Adrenal gland (tissue), 12 donors: ENCODE measurements around the gene PXYLP1. TPM values are rescaled to one million over a fixed set of nuclear protein-coding genes. Genes with fewer than 3 reads are reported as not detected.

Source experiments
- DNase-seq, 7 donors: peaks; one replicate each; pipeline ENCODE4 v3.0.0-alpha.2; 2019 to 2020
- H3K27ac ChIP-seq, 5 donors: fragments of 200-600 bp; sonication (generic) in 4 of 5; 1 replicate in 3 of 5; 2 replicates in 2 of 5; pipeline versions ENCODE4 v1.5.1 to v1.8.0; 2016 to 2020; ENCODE audit warnings: mild to moderate bottlenecking in 1 of 5
- H3K27me3 ChIP-seq: fragments of 200-600 bp; 2 replicates; pipeline ENCODE4 v1.8.0; 2021
- H3K36me3 ChIP-seq, 2 donors: fragments of 200-600 bp; replicated peaks in 1 of 2; 1 replicate in 1 of 2; 2 replicates in 1 of 2; pipeline versions ENCODE4 v1.5.1 to v1.8.0; 2018 to 2022
- H3K4me1 ChIP-seq, 2 donors: fragments of 200-600 bp; replicated peaks in 1 of 2; 1 replicate in 1 of 2; 2 replicates in 1 of 2; pipeline versions ENCODE4 v1.5.1 to v1.8.0; 2018 to 2021
- H3K4me3 ChIP-seq, 4 donors: fragments of 200-600 bp; sonication (generic) in 3 of 4; one replicate each; pipeline ENCODE4 v1.5.1; 2016 to 2018
- H3K9me3 ChIP-seq, 3 donors: fragments of 200-600 bp; sonication (generic) in 1 of 3; replicated peaks in 1 of 3; 1 replicate in 2 of 3; 2 replicates in 1 of 3; pipeline versions ENCODE4 v1.5.1 to v1.8.0; 2016 to 2021
- CTCF ChIP-seq, 6 experiments: fragments of 450-650 bp in 4 of 6; fragments of 200-600 bp in 2 of 6; sonication (generic) in 1 of 6; IDR thresholded peaks; 1 replicate in 5 of 6; 2 replicates in 1 of 6; pipeline versions ENCODE4 v1.5.1 to v1.8.0; 2016 to 2021; ENCODE audit warnings: antibody characterized with exemption in 6 of 6, mild to moderate bottlenecking in 2 of 6, moderate library complexity in 1 of 6
- POLR2A ChIP-seq, 2 donors: fragments of 450-650 bp; IDR thresholded peaks; one replicate each; pipeline ENCODE4 v1.6.1; 2017; ENCODE audit warnings: antibody characterized with exemption in 2 of 2, mild to moderate bottlenecking in 2 of 2, moderate library complexity in 1 of 2
- WGBS, 4 donors: extraction: QIAGEN DNeasy Blood & Tissue Kit in 2 of 4; methylation state at CpG; one replicate each; pipeline versions ENCODE4 v1.1.5 to v1.1.7; 2013 to 2017; 5-methylcytosine and 5-hydroxymethylcytosine counted together
- intact Hi-C, 2 donors: fragments of 100-400 bp; cut with DNase I; formaldehyde crosslinking; loops; one replicate each; pipeline versions ENCODE4 v1.14.1 to v1.15.0; 2022 to 2023
- polyA plus RNA-seq, 3 donors: library from polyadenylated mRNA; stranded (reverse); fragments of 200-250 nt in 2 of 3; fragments of 350-450 nt in 1 of 3; fragmentation: Illumina TruSeq in 1 of 3; extraction: RNeasy Lipid Tissue Mini Kit (QIAGEN cat#74804) in 1 of 3; gene quantifications; one replicate each; pipeline ENCODE4 v1.2.3, GENCODE V29; 2013 to 2014
- total RNA-seq, 9 donors: library from RNA; depleted of rRNA in 4 of 9; stranded (reverse); fragments of >200 nt in 4 of 9; fragments of 120-200 nt in 1 of 9; fragmentation: NEBNext Ultra II Directional in 1 of 9; extraction: Animal tissue kit (Norgen Biotek cat#: 25700) in 1 of 9; gene quantifications; one replicate each; pipeline versions ENCODE4 v1.1.0 to v1.2.4, GENCODE V29; 2013 to 2023
- donor health status: healthy with polysubstance abuse.
- donor health status: Bipolar disorder and iron deficiency.
- donor health status: DM: yes; HTN: yes; CAD: no.
- donor health status: DM: no; HTN: no; CAD: no.
- donor health status: DM: no; HTN: no; CAD: no.
- donor health status: DM: yes; HTN: yes; CAD: no.

The PXYLP1 gene
- total and polyA plus RNA-seq, 12 donors = 5.5 to 22.7 (median 8.1) TPM

- intact Hi-C loops = loop anchor here in 1 of 2 donors (5.0 kb wide), 1 partner anchor 48 kb away; the partner anchor contains the start of gene PXYLP1
- Histone ChIP-seq H3K27ac (no peak overlapping the region), H3K4me1 (peaks cover 0 to 4% of the 10 kb centered on the region in 2 donors), H3K36me3 (no peaks in the 10 kb centered on the region), H3K27me3 (no peaks in the 10 kb centered on the region), H3K4me3 (no peak overlapping the region), H3K9me3 (no peaks in the 10 kb centered on the region)
- WGBS, 4 donors = 73 to 82% (median 81%) methylated on average over 5 of the region's 5 CpGs
- peak in 1 of 7 donors; percentile 33 for DNase-seq
- TF ChIP-seq POLR2A (IDR thresholded peaks at IDR 0.05) = no peak
- TF ChIP-seq CTCF (IDR thresholded peaks at IDR 0.05) = no peak
These were observed 48.5 kb downstream of the PXYLP1 start for GRCh38 chr3:141280086-141280485.

GRCh38 chr3:141280690-141281089 lies 49.1 kb downstream of the PXYLP1 start:
- H3K27me3 ChIP-seq = no peaks in the 10 kb centered on the region
- intact Hi-C loops = loop anchor here in 1 of 2 donors (5.0 kb wide), 1 partner anchor 48 kb away; the partner anchor contains the start of gene PXYLP1
- H3K4me1 ChIP-seq = peaks cover 0 to 4% of the 10 kb centered on the region in 2 donors
- H3K4me3 ChIP-seq = no peak overlapping the region
- no peak for TF ChIP-seq CTCF (IDR thresholded peaks at IDR 0.05)
- no peak for TF ChIP-seq POLR2A (IDR thresholded peaks at IDR 0.05)
- no peak overlapping the region for H3K27ac ChIP-seq
- peak in 1 of 7 donors; percentile 45 for DNase-seq
- H3K9me3 ChIP-seq = no peaks in the 10 kb centered on the region
- 83 to 93% (median 91%) methylated on average over 4 of the region's 4 CpGs for WGBS, 4 donors
- H3K36me3 ChIP-seq = no peaks in the 10 kb centered on the region

GRCh38 chr3:141285570-141285969 lies 53.9 kb downstream of the PXYLP1 start:
- no peaks in the 10 kb centered on the region for H3K27me3 ChIP-seq
- H3K9me3 ChIP-seq = no peaks in the 10 kb centered on the region
- no peak for DNase-seq
- TF ChIP-seq POLR2A (IDR thresholded peaks at IDR 0.05) = no peak
- no peak for TF ChIP-seq CTCF (IDR thresholded peaks at IDR 0.05)
- H3K4me1 ChIP-seq = no peaks in the 10 kb centered on the region
- no peak overlapping the region for H3K27ac ChIP-seq
- H3K36me3 ChIP-seq = no peaks in the 10 kb centered on the region
- WGBS, 4 donors = 83 to 95% (median 88%) methylated on average over 2 of the region's 2 CpGs
- no peak overlapping the region for H3K4me3 ChIP-seq
- intact Hi-C loops = no loop called here

GRCh38 chr3:141286856-141287255 lies 55.2 kb downstream of the PXYLP1 start:
- intact Hi-C loops = no loop called here
- TF ChIP-seq CTCF (IDR thresholded peaks at IDR 0.05) = no peak
- TF ChIP-seq POLR2A (IDR thresholded peaks at IDR 0.05) = no peak
- no peak overlapping the region for H3K27ac ChIP-seq
- WGBS, 4 donors = 85 to 92% (median 89%) methylated on average over 14 of the region's 14 CpGs
- H3K36me3 ChIP-seq = no peaks in the 10 kb centered on the region
- no peak for DNase-seq
- no peak overlapping the region for H3K4me3 ChIP-seq
- H3K27me3 ChIP-seq = no peaks in the 10 kb centered on the region
- peaks cover 0 to under 1% of the 10 kb centered on the region in 2 donors for H3K4me1 ChIP-seq
- no peaks in the 10 kb centered on the region for H3K9me3 ChIP-seq
